Choroid plexus epithelial cell (primary cell): ENCODE data around the gene RAD9A.

Source experiments
- DNase-seq: peaks from one replicate; pipeline ENCODE4 v3.0.0-alpha.2; 2010; ENCODE audit warnings: low read depth
- H3K4me3 ChIP-seq: 2 replicates; pipeline ENCODE4 v1.5.1; 2011; ENCODE audit warnings: low read depth, mild to moderate bottlenecking, control low read depth, low read length, moderate library complexity
- CTCF ChIP-seq: conservative IDR thresholded peaks from 2 replicates; pipeline ENCODE4 v1.5.1; 2011; ENCODE audit warnings: low read depth, mild to moderate bottlenecking, control low read depth, inconsistent platforms, low read length, moderate library complexity

The RAD9A gene

DNA sequence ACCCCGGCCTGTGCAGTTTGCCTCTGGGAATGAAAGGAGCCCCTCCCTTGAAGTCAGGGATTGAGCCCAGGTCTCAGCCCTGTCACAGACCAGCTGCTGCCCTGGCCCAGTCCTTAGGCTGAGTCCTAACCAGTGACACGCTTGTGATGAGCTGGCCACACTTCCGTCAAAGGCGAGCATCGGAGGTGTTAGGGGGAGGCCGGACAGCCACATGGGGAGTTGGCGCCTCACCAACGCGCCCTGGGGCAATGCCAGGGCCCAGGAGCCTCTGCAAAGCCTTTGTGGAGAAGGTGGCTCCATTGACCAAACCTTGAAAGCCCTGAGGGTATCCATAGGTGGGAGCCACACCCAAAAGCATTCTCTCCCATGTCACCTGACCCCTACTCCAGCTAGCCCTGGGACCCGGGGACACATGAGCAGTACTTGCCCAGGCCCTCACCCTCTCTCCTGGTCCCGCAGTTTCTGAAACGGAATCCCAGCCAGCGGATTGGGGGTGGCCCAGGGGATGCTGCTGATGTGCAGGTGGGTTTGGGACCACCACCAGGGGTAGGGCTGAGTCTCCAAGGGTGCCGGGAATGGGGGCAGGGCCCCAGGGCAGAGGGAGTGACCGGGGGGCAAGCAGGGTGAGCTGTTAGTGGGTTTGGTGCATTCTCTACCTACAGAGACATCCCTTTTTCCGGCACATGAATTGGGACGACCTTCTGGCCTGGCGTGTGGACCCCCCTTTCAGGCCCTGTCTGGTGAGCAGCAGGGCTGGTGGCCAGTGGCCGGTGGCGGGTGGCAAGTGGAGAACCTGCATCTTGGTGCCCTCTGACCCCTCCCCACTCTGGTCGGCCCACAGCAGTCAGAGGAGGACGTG is 42.0 kb downstream of the RAD9A start:
- no peak for DNase-seq
- TF ChIP-seq CTCF, result no peak
- no peak overlapping the region for H3K4me3 ChIP-seq

- DNase-seq, result no peak
- no peak overlapping the region for H3K4me3 ChIP-seq
- no peak for TF ChIP-seq CTCF
These were observed 42.7 kb downstream of the RAD9A start for GRCh38 chr11:67434395-67434881.

DNA sequence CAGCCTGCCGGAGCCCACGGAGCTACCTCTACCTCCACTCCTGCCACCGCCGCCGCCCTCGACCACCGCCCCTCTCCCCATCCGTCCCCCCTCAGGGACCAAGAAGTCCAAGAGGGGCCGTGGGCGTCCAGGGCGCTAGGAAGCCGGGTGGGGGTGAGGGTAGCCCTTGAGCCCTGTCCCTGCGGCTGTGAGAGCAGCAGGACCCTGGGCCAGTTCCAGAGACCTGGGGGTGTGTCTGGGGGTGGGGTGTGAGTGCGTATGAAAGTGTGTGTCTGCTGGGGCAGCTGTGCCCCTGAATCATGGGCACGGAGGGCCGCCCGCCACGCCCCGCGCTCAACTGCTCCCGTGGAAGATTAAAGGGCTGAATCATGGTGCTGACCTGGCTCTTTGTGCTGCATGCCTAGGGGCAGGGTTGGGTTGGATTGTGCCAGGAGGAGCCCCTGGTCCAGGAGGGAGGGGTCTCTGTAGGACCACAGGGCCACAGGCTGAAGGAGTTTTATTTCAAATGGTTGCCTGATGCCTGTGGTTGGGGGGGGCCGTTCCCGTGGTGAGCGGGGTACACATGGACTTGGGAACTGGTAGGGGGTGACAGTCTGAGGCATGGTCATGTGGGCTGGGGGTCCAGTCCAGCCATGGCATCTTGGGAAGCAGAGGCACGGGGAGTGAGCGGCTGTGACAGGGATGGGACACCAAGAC is 43.4 kb downstream of the RAD9A start:
- TF ChIP-seq CTCF, result no peak
- no peak overlapping the region for H3K4me3 ChIP-seq
- no peak for DNase-seq

GRCh38 chr11:67435727-67436458 is 44.1 kb downstream of the RAD9A start:
- H3K4me3 ChIP-seq, result no peak overlapping the region
- no peak for DNase-seq
- TF ChIP-seq CTCF, result no peak

DNA sequence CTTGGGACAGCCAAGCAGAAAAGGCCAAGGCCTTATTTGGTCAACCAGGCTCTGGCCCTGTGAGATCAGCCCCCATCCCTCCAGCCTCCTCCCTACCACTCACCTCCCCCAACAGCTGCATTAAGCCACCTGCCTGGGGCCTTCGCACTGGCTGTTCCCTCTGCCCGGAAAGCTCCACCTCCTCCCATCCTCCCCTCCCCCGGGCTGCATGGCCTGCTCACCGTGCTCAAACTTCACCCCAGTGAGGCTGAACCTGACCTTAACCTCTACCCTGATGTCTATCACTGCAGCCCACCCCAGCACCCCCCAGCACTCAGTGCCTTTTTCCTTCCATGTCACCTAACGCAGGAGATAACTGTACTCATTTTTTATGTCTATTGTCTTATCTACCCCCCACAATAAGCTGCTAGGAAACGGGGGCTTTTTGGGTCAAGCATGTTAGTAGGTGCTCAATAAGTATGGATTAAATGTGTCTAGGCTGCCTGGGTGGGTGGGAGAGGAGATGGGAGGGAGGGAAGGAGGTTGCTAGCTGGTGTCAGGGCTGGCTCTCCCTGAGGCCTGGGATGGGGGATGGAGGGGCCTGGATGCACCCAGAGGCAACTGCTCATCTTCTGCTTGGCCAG is 44.8 kb downstream of the RAD9A start:
- H3K4me3 ChIP-seq, result no peak overlapping the region
- DNase-seq, result no peak
- TF ChIP-seq CTCF, result no peak

DNA sequence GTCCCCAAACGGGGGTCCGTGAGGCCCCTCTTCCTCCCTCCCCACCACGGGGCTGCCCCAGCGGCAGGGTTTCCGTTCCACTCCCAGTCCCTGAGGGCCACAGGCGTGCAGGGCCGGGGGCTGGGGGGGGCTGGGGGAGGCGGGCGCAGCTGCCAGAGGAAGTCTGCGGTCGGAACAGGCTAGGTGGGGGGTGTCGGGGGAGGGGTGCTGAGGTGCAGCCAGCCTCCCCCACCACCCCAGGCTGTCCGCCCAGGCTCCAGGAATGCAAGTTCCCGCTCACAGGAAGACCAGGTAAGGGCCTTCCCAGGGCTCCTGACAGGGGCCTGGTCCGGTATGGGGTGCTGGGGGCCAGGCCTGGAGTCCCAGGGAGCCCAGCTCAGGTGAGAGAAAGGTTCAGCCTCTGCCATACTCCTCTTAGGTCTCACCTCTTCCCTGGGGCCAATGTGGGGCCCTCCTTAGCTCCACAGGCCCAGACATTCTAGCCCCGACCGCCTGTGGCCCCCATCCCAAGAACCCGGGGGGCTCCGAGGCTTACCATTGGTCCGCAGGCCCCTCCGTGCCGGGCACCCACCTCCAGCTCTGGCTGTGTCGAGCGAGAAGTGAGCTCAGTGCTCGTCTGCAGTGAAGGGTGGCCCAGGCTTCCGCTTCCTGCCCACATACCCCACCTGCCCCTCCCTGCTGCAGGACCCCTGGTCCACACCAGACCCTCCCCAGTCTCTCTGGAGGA is 45.5 kb downstream of the RAD9A start, which contains the start of gene PTPRCAP:
TSS of gene PTPRCAP (minus strand) at position 601 of the 727 bp plus-strand sequence. CDS start at position 538, 63 bp downstream.
- H3K4me3 ChIP-seq, result no peak within 1 kb of the TSS
- DNase-seq, result no peak
- no peak for TF ChIP-seq CTCF
